ENCODE results near the gene NSD2.

- TF ChIP-seq CTCF (IDR thresholded peaks at IDR 0.05; ENCODE audit: low read depth, low read length) (no peak), POLR2A (IDR thresholded peaks at IDR 0.05; ENCODE audit: extremely low read depth, insufficient read length) (no peak)
Measured at GRCh38 chr4:1907848-1908525, 36.8 kb downstream of the NSD2 start.
